Transverse colon (tissue), 4 donors: ENCODE results near the gene ERC2.

Source experiments
- CTCF ChIP-seq, 5 experiments: fragments of 200-600 bp in 3 of 5; fragments of 450-650 bp in 2 of 5; sonication (generic) in 3 of 5; IDR thresholded peaks; 1 replicate in 2 of 5; 2 replicates in 3 of 5; pipeline ENCODE4 v1.5.1; 2016 to 2017; ENCODE audit warnings: antibody characterized with exemption in 5 of 5, inconsistent platforms in 3 of 5, mild to moderate bottlenecking in 2 of 5, moderate library complexity in 1 of 5
- EP300 ChIP-seq: sonication (generic); formaldehyde crosslinking; IDR thresholded peaks from one replicate; pipeline ENCODE4 v1.6.1; 2017; ENCODE audit warnings: antibody characterized with exemption, low read depth
- POLR2A ChIP-seq: fragments of 450-650 bp; IDR thresholded peaks from one replicate; pipeline ENCODE4 v1.6.1; 2016; ENCODE audit warnings: antibody characterized with exemption, mild to moderate bottlenecking, moderate library complexity
- POLR2AphosphoS5 ChIP-seq, 3 donors: sonication (generic); formaldehyde crosslinking; IDR thresholded peaks; one replicate each; pipeline ENCODE4 v1.6.1; 2016; ENCODE audit warnings: antibody characterized with exemption in 3 of 3

- TF ChIP-seq CTCF (IDR thresholded peaks at IDR 0.05) (no peak), POLR2A (no peak), POLR2AphosphoS5 (IDR thresholded peaks at IDR 0.05) (no peak), EP300 (no peak)
Measured at GRCh38 chr3:56189536-56189935, 278.7 kb downstream of the ERC2 start.
